H9 (cell line): ENCODE results near the gene ZNF75A. TPM values are rescaled to one million over a fixed set of nuclear protein-coding genes. Genes with fewer than 3 reads are reported as not detected.

Experiments used
- DNase-seq: peaks from one replicate; pipeline ENCODE4 v3.0.0-alpha.2; 2017
- H2AFZ ChIP-seq: one replicate; pipeline ENCODE4 v1.6.1; 2013; ENCODE audit warnings: mild to moderate bottlenecking, low read length, control low read depth, moderate library complexity
- H2AK5ac ChIP-seq: 2 replicates; pipeline ENCODE4 v1.6.1; 2013; ENCODE audit warnings: low read length, control low read depth, mixed read lengths; ENCODE audit not compliant: insufficient read length
- H2BK120ac ChIP-seq: one replicate; pipeline ENCODE4 v1.6.1; 2013; ENCODE audit warnings: low read depth, mild to moderate bottlenecking, low read length, control low read depth, inconsistent platforms; ENCODE audit not compliant: poor library complexity, severe bottlenecking
- H2BK12ac ChIP-seq: 2 replicates; pipeline ENCODE4 v1.6.1; 2013; ENCODE audit warnings: low read length, control low read depth, mixed read lengths, low read depth; ENCODE audit not compliant: insufficient read length
- H2BK15ac ChIP-seq: 2 replicates; pipeline ENCODE4 v1.6.1; 2013; ENCODE audit warnings: low read depth, low read length, control low read depth
- H2BK20ac ChIP-seq: one replicate; pipeline ENCODE4 v1.6.1; 2013; ENCODE audit warnings: low read depth, mild to moderate bottlenecking, low read length, control low read depth, inconsistent platforms; ENCODE audit not compliant: poor library complexity, severe bottlenecking
- H2BK5ac ChIP-seq: 2 replicates; pipeline ENCODE4 v1.6.1; 2013; ENCODE audit warnings: low read length, control low read depth, mixed read lengths; ENCODE audit not compliant: insufficient read length
- H3K14ac ChIP-seq: 2 replicates; pipeline ENCODE4 v1.6.1; 2013; ENCODE audit warnings: low read length, control low read depth; ENCODE audit not compliant: insufficient read depth
- H3K18ac ChIP-seq: 2 replicates; pipeline ENCODE4 v1.6.1; 2013; ENCODE audit warnings: low read depth, mild to moderate bottlenecking, mixed read lengths, low read length, control low read depth; ENCODE audit not compliant: insufficient read length
- H3K23ac ChIP-seq: 2 replicates; pipeline ENCODE4 v1.6.1; 2013; ENCODE audit warnings: low read length, control low read depth, mixed read lengths, low read depth; ENCODE audit not compliant: insufficient read length
- H3K23me2 ChIP-seq: 2 replicates; pipeline ENCODE4 v1.6.1; 2013; ENCODE audit warnings: low read depth, mild to moderate bottlenecking, mixed read lengths, low read length, control low read depth; ENCODE audit not compliant: insufficient read length, poor library complexity, severe bottlenecking
- H3K27ac ChIP-seq: 2 replicates; pipeline ENCODE4 v1.5.1; 2013; ENCODE audit warnings: low read length, control low read depth, mixed read lengths, low read depth; ENCODE audit not compliant: insufficient read length
- H3K27me3 ChIP-seq: 2 replicates; pipeline ENCODE4 v1.6.1; 2013; ENCODE audit warnings: low read length, control low read depth, inconsistent platforms; ENCODE audit not compliant: insufficient read depth
- H3K4ac ChIP-seq: 2 replicates; pipeline ENCODE4 v1.6.1; 2013; ENCODE audit warnings: low read depth, mild to moderate bottlenecking, control low read depth, inconsistent platforms, low read length, moderate library complexity
- H3K4me1 ChIP-seq: 2 replicates; pipeline ENCODE4 v1.6.1; 2013; ENCODE audit warnings: low read length, control low read depth, inconsistent platforms; ENCODE audit not compliant: insufficient read depth
- H3K4me2 ChIP-seq: 2 replicates; pipeline ENCODE4 v1.6.1; 2013; ENCODE audit warnings: low read length, control low read depth, mixed read lengths; ENCODE audit not compliant: insufficient read length, insufficient read depth
- H3K56ac ChIP-seq: 2 replicates; pipeline ENCODE4 v1.6.1; 2013; ENCODE audit warnings: low read depth, mild to moderate bottlenecking, mixed read lengths, low read length, control low read depth; ENCODE audit not compliant: insufficient read length
- H3K79me1 ChIP-seq: 2 replicates; pipeline ENCODE4 v1.6.1; 2013; ENCODE audit warnings: low read depth, mild to moderate bottlenecking, moderate library complexity, low read length, control low read depth, inconsistent platforms; ENCODE audit not compliant: insufficient read depth, poor library complexity, severe bottlenecking
- H3K79me2 ChIP-seq: 2 replicates; pipeline ENCODE4 v1.6.1; 2013; ENCODE audit warnings: low read length, control low read depth, inconsistent platforms; ENCODE audit not compliant: insufficient read depth
- H3K9ac ChIP-seq: 2 replicates; pipeline ENCODE4 v1.6.1; 2013; ENCODE audit warnings: low read length, control low read depth, mixed read lengths; ENCODE audit not compliant: insufficient read length; ENCODE audit errors: extremely low read depth
- H3K9me3 ChIP-seq: one replicate; pipeline ENCODE4 v1.6.1; 2013; ENCODE audit warnings: low read depth, low read length, inconsistent platforms; ENCODE audit not compliant: control insufficient read depth
- H3T11ph ChIP-seq: one replicate; pipeline ENCODE4 v1.6.1; 2013; ENCODE audit warnings: mild to moderate bottlenecking, low read length, control low read depth, inconsistent platforms
- H4K20me1 ChIP-seq: one replicate; pipeline ENCODE4 v1.6.1; 2013; ENCODE audit not compliant: control insufficient read depth, insufficient read length, insufficient read depth
- H4K5ac ChIP-seq: 2 replicates; pipeline ENCODE4 v1.6.1; 2013; ENCODE audit warnings: low read depth, mild to moderate bottlenecking, mixed read lengths, low read length, control low read depth; ENCODE audit not compliant: insufficient read length
- H4K8ac ChIP-seq: replicated peaks from 2 replicates; pipeline ENCODE4 v1.6.1; 2013; ENCODE audit warnings: low read length, control low read depth, mixed read lengths, low read depth; ENCODE audit not compliant: insufficient read length
- H4K91ac ChIP-seq: 2 replicates; pipeline ENCODE4 v1.6.1; 2013; ENCODE audit warnings: low read depth, mild to moderate bottlenecking, moderate library complexity, mixed read lengths, low read length, control low read depth; ENCODE audit not compliant: insufficient read length
- H3K27ac Mint-ChIP-seq, 3 experiments: 2 replicates in 2 of 3; 3 replicates in 1 of 3; pipeline ENCODE4 v1.8.0; 2020 to 2021; ENCODE audit warnings: mixed read lengths in 3 of 3, mild to moderate bottlenecking in 1 of 3, moderate library complexity in 1 of 3
- H3K27me3 Mint-ChIP-seq: 2 replicates; pipeline ENCODE4 v1.8.0; 2021; ENCODE audit warnings: low read depth, mild to moderate bottlenecking, moderate library complexity, mixed read lengths
- H3K36me3 Mint-ChIP-seq, 3 experiments: 2 replicates in 2 of 3; 3 replicates in 1 of 3; pipeline ENCODE4 v1.8.0; 2020 to 2021; ENCODE audit warnings: low read depth in 3 of 3, mixed read lengths in 3 of 3; ENCODE audit not compliant: insufficient read depth in 1 of 3
- H3K4me1 Mint-ChIP-seq, 2 experiments: 2 replicates each; pipeline ENCODE4 v1.8.0; 2020; ENCODE audit warnings: mixed read lengths in 2 of 2
- H3K4me3 Mint-ChIP-seq, 2 experiments: 2 replicates in 1 of 2; 3 replicates in 1 of 2; pipeline ENCODE4 v1.8.0; 2020 to 2021; ENCODE audit warnings: mild to moderate bottlenecking in 2 of 2, mixed read lengths in 2 of 2, moderate library complexity in 1 of 2
- H3K9me3 Mint-ChIP-seq, 2 experiments: 2 replicates in 1 of 2; 3 replicates in 1 of 2; pipeline ENCODE4 v1.8.0; 2020; ENCODE audit warnings: mild to moderate bottlenecking in 2 of 2, mixed read lengths in 2 of 2, moderate library complexity in 1 of 2
- CTCF ChIP-seq: fragments of 200-600 bp; sonication (generic); conservative IDR thresholded peaks from 3 replicates; pipeline ENCODE4 v1.8.0; 2021; ENCODE audit warnings: antibody characterized with exemption, mild to moderate bottlenecking
- WGBS: extraction: QIAGEN DNeasy Blood & Tissue Kit; methylation state at CpG from one replicate; pipeline ENCODE4 v1.1.7; 2013; ENCODE audit warnings: missing lambda C conversion rate, low lambda C conversion rate, mixed read lengths; ENCODE audit not compliant: insufficient read length; ENCODE audit errors: extremely low coverage; 5-methylcytosine and 5-hydroxymethylcytosine counted together
- total RNA-seq: library from RNA; stranded (reverse); gene quantifications from 2 replicates; pipeline ENCODE4 v1.2.1, GENCODE V29; 2021

ZNF75A gene
- total RNA-seq, 1 experiment from 2014 or later: 42.4 TPM

GRCh38 chr16:3274490-3274889 lies 30.8 kb upstream of the ZNF75A start:
- H3T11ph ChIP-seq: no peak overlapping the region
- H3K18ac ChIP-seq: no peak overlapping the region
- TF ChIP-seq CTCF: no peak
- no peaks in the 10 kb centered on the region for H3K9me3 ChIP-seq
- Mint-ChIP-seq H3K4me1 (no peaks in the 10 kb centered on the region), H3K9me3 (peaks cover 16 to 30% of the 10 kb centered on the region in 2 experiments), H3K36me3 (no peaks in the 10 kb centered on the region), H3K27me3 (peaks cover 27% of the 10 kb centered on the region), H3K4me3 (no peak overlapping the region), H3K27ac (no peak overlapping the region)
- H3K56ac ChIP-seq: no peak overlapping the region
- no peak overlapping the region for H2BK5ac ChIP-seq
- no peak overlapping the region for H2AK5ac ChIP-seq
- no peaks in the 10 kb centered on the region for H3K27me3 ChIP-seq
- no peak overlapping the region for H3K9ac ChIP-seq
- no peak overlapping the region for H3K4me2 ChIP-seq
- no peaks in the 10 kb centered on the region for H3K23me2 ChIP-seq
- no peak overlapping the region for H4K91ac ChIP-seq
- no peak overlapping the region for H2BK120ac ChIP-seq
- no peaks in the 10 kb centered on the region for H3K79me1 ChIP-seq
- H3K79me2 ChIP-seq: no peaks in the 10 kb centered on the region
- no peaks in the 10 kb centered on the region for H4K20me1 ChIP-seq
- no peak overlapping the region for H4K5ac ChIP-seq
- H3K14ac ChIP-seq: no peak overlapping the region
- WGBS: no CpG with 5 or more reads among the region's 4 CpGs
- DNase-seq: no peak
- H3K27ac ChIP-seq: no peak overlapping the region
- H2BK12ac ChIP-seq: no peak overlapping the region
- no peaks in the 10 kb centered on the region for H3K4me1 ChIP-seq
- H3K4ac ChIP-seq: no peak overlapping the region
- no peak overlapping the region for H3K23ac ChIP-seq
- no peak overlapping the region for H2AFZ ChIP-seq
- H4K8ac ChIP-seq: no peak overlapping the region
- no peak overlapping the region for H2BK20ac ChIP-seq
- H2BK15ac ChIP-seq: no peak overlapping the region
